Heart left ventricle (tissue), 16 donors: Measurements from ENCODE around the gene RABGGTA. TPM values are rescaled to one million over a fixed set of nuclear protein-coding genes. Genes with fewer than 3 reads are reported as not detected.

ENCODE experiments used
- ATAC-seq, 4 donors: fragments of 200-7000 bp; cut with Tn5 transposase; one replicate each; pipeline ENCODE4 v1.9.1; 2020 to 2022; ENCODE audit warnings: moderate library complexity in 4 of 4, mild to moderate bottlenecking in 3 of 4, moderate number of reproducible peaks in 1 of 4
- DNase-seq, 5 donors: peaks; one replicate each; pipeline ENCODE4 v3.0.0-alpha.2; 2020
- H3K27ac ChIP-seq, 12 donors: fragments of 200-600 bp; sonication (generic) in 4 of 12; one replicate each; pipeline versions ENCODE4 v1.5.0 to v1.8.0; 2016 to 2022; ENCODE audit warnings: mild to moderate bottlenecking in 2 of 12
- H3K27me3 ChIP-seq, 9 donors: fragments of 200-600 bp; sonication (generic) in 2 of 9; one replicate each; pipeline versions ENCODE4 v1.5.1 to v1.8.0; 2016 to 2022; ENCODE audit warnings: mild to moderate bottlenecking in 3 of 9
- H3K36me3 ChIP-seq, 9 donors: fragments of 200-600 bp; sonication (generic) in 2 of 9; one replicate each; pipeline versions ENCODE4 v1.5.0 to v1.8.0; 2018 to 2022; ENCODE audit warnings: mild to moderate bottlenecking in 2 of 9
- H3K4me1 ChIP-seq, 12 donors: fragments of 200-600 bp; sonication (generic) in 4 of 12; one replicate each; pipeline versions ENCODE4 v1.5.0 to v1.8.0; 2016 to 2022; ENCODE audit warnings: mild to moderate bottlenecking in 3 of 12
- H3K4me3 ChIP-seq, 12 donors: fragments of 200-600 bp; sonication (generic) in 4 of 12; one replicate each; pipeline versions ENCODE4 v1.5.0 to v1.8.0; 2017 to 2022; ENCODE audit warnings: mild to moderate bottlenecking in 9 of 12, moderate library complexity in 4 of 12
- H3K9me3 ChIP-seq, 12 donors: fragments of 200-600 bp; sonication (generic) in 4 of 12; one replicate each; pipeline versions ENCODE4 v1.5.0 to v1.8.0; 2016 to 2022; ENCODE audit warnings: mild to moderate bottlenecking in 1 of 12
- CTCF ChIP-seq, 12 donors: fragments of 200-600 bp; sonication (generic) in 4 of 12; IDR thresholded peaks; one replicate each; pipeline versions ENCODE4 v1.5.0 to v1.8.0; 2018 to 2022; ENCODE audit warnings: antibody characterized with exemption in 12 of 12, mild to moderate bottlenecking in 5 of 12
- POLR2A ChIP-seq, 2 donors: fragments of 450-650 bp; IDR thresholded peaks; one replicate each; pipeline ENCODE4 v1.6.1; 2017; ENCODE audit warnings: antibody characterized with exemption in 2 of 2, mild to moderate bottlenecking in 2 of 2, moderate library complexity in 2 of 2
- WGBS, 4 donors: extraction: QIAGEN DNeasy Blood & Tissue Kit in 2 of 4; methylation state at CpG; one replicate each; pipeline versions ENCODE4 v1.1.5 to v1.1.7; 2013 to 2018; 5-methylcytosine and 5-hydroxymethylcytosine counted together
- intact Hi-C, 10 donors: fragments of 100-400 bp; cut with DNase I; formaldehyde crosslinking; loops; one replicate each; pipeline versions ENCODE4 v1.11.1 to v1.14.2; 2022
- polyA plus RNA-seq, 2 donors: library from polyadenylated mRNA; stranded (reverse); fragments of 200-250 nt; gene quantifications; one replicate each; pipeline ENCODE4 v1.2.3, GENCODE V29; 2013
- total RNA-seq, 9 donors: library from RNA; depleted of rRNA in 2 of 9; stranded (reverse); fragments of >200 nt in 2 of 9; fragmentation: NEBNext Ultra II Directional in 3 of 9; extraction: Animal tissue kit (Norgen Biotek cat#: 25700) in 3 of 9; gene quantifications; one replicate each; pipeline versions ENCODE4 v1.1.0 to v1.2.4, GENCODE V29; 2016 to 2023
- donor health status: ischemic (EF 13 %, LVEDD 7.1; RV severe dilation, severe dysfunction).
- donor health status: healthy with polysubstance abuse.
- donor health status: DM: no; HTN: yes; CAD: no.
- donor health status: DM: no; HTN: no; CAD: no.
- donor health status: ischemic (EF 25% LVEDD 6.9; RV normal size, moderate dysfunction).
- donor health status: ischemic (EF 25% LVEDD 5.7; RV mildly dilated, moderate dysfunction).
- donor health status: healthy.
- donor health status: DM: yes; HTN: yes; CAD: no.
- donor health status: ischemic (EF 35%, LVEDD 5.7; RV mildly dilated, moderate dysfunction).
- donor health status: nonischemic (EF 11% LVEDD 7.7; RV severe dilation, severe dysfunction).
- donor health status: DM: yes; HTN: yes; CAD: no.
- donor health status: PGD.
- donor health status: ischemic (EF 29% LVEDD 5.4; RV normal size, mild dysfunction).
- donor health status: nonischemic (EF 23%, LVEDD 6.1; RV moderate dilation, normal function).

Gene RABGGTA
- total and polyA plus RNA-seq, 11 donors = 18.8 to 33.1 (median 26.7) TPM

GRCh38 chr14:24253936-24254335, 17.5 kb downstream of the RABGGTA start:
- no peak for TF ChIP-seq POLR2A (IDR thresholded peaks at IDR 0.05)
- TF ChIP-seq CTCF (IDR thresholded peaks at IDR 0.05) = no peak
- 89 to 91% (median 90%) methylated on average over 7 of the region's 7 CpGs for WGBS, 4 donors
- no peaks in the 10 kb centered on the region for H3K9me3 ChIP-seq
- H3K4me3 ChIP-seq = no peak overlapping the region
- DNase-seq (no peak), ATAC-seq (no peak)
- intact Hi-C loops = no loop called here
- H3K27me3 ChIP-seq = no peaks in the 10 kb centered on the region
- peaks cover 0 to 19% (median 0%) of the 10 kb centered on the region in 12 donors for H3K4me1 ChIP-seq
- H3K36me3 ChIP-seq = peaks cover 0 to 9% (median 0%) of the 10 kb centered on the region in 9 donors
- no peak overlapping the region for H3K27ac ChIP-seq

GRCh38 chr14:24252289-24253124, 18.9 kb downstream of the RABGGTA start:
- peaks cover 0 to 9% (median 0%) of the 10 kb centered on the region in 9 donors for H3K36me3 ChIP-seq
- intact Hi-C loops = no loop called here
- H3K4me3 ChIP-seq = no peak overlapping the region
- no peak overlapping the region for H3K27ac ChIP-seq
- TF ChIP-seq CTCF (IDR thresholded peaks at IDR 0.05) = no peak
- TF ChIP-seq POLR2A (IDR thresholded peaks at IDR 0.05) = no peak
- ATAC-seq (no peak), DNase-seq (no peak)
- H3K9me3 ChIP-seq = no peaks in the 10 kb centered on the region
- H3K4me1 ChIP-seq = peaks cover 0 to 19% (median 0%) of the 10 kb centered on the region in 12 donors
- 82 to 90% (median 83%) methylated on average over 11 of the region's 11 CpGs for WGBS, 4 donors
- H3K27me3 ChIP-seq = no peaks in the 10 kb centered on the region

GRCh38 chr14:24251880-24252288, 19.5 kb downstream of the RABGGTA start:
- intact Hi-C loops = loop anchor here in 1 of 10 donors (2.0 kb wide), 1 partner anchor 39 kb away; no protein-coding TSS in a partner anchor
- WGBS, 4 donors = 63 to 91% (median 78%) methylated on average over 1 of the region's 1 CpG
- no peaks in the 10 kb centered on the region for H3K27me3 ChIP-seq
- DNase-seq (no peak), ATAC-seq (no peak)
- H3K27ac ChIP-seq = no peak overlapping the region
- TF ChIP-seq CTCF (IDR thresholded peaks at IDR 0.05) = no peak
- no peak for TF ChIP-seq POLR2A (IDR thresholded peaks at IDR 0.05)
- H3K9me3 ChIP-seq = no peaks in the 10 kb centered on the region
- H3K4me1 ChIP-seq = peaks cover 0 to 23% (median 0%) of the 10 kb centered on the region in 12 donors
- H3K36me3 ChIP-seq = peaks cover 0 to 9% (median 0%) of the 10 kb centered on the region in 9 donors
- H3K4me3 ChIP-seq = no peak overlapping the region

- ATAC-seq (no peak), DNase-seq (no peak)
- no peak for TF ChIP-seq POLR2A (IDR thresholded peaks at IDR 0.05)
- TF ChIP-seq CTCF (IDR thresholded peaks at IDR 0.05) = no peak
- intact Hi-C loops = loop anchor here in 1 of 10 donors (2.0 kb wide), 1 partner anchor 40 kb away; no protein-coding TSS in a partner anchor
- peaks cover 0 to 9% (median 0%) of the 10 kb centered on the region in 9 donors for H3K36me3 ChIP-seq
- no peaks in the 10 kb centered on the region for H3K9me3 ChIP-seq
- H3K27ac ChIP-seq = no peak overlapping the region
- peaks cover 0 to 30% (median 0%) of the 10 kb centered on the region in 12 donors for H3K4me1 ChIP-seq
- 70 to 77% (median 71%) methylated on average over 4 of the region's 4 CpGs for WGBS, 4 donors
- H3K4me3 ChIP-seq = no peak overlapping the region
- H3K27me3 ChIP-seq = no peaks in the 10 kb centered on the region
Observed at GRCh38 chr14:24250354-24250753, 21.0 kb downstream of the RABGGTA start.
